Measurements from ENCODE around the gene MUTYH. TPM values are rescaled to one million over a fixed set of nuclear protein-coding genes. Genes with fewer than 3 reads are reported as not detected.

MUTYH gene
- polyA plus RNA-seq, 2 donors = 12.2 to 21.8 TPM

GRCh38 chr1:45326627-45327623 is 13.3 kb downstream of the MUTYH start, which contains the start of gene HPDL:
HPDL (plus strand) TSS chr1:45326895; CDS start chr1:45327149, 254 bp downstream.
- H3K36me3 ChIP-seq (ENCODE audit: control insufficient read depth in 2 of 2, insufficient read depth in 2 of 2, low read length in 1 of 2) = peaks cover 0 to 9% of the 10 kb centered on the region in 2 donors

GRCh38 chr1:45325851-45326506 is 14.3 kb downstream of the MUTYH start:
- Histone ChIP-seq H3K27ac (ENCODE audit: low read depth in 2 of 2, low read length in 1 of 2) (no peak overlapping the region), H3K36me3 (ENCODE audit: control insufficient read depth in 2 of 2, insufficient read depth in 2 of 2, low read length in 1 of 2) (peaks cover 0 to 2% of the 10 kb centered on the region in 2 donors), H3K4me3 (ENCODE audit: low read depth in 1 of 2, low read length in 2 of 2) (no peak overlapping the region), H3K27me3 (ENCODE audit: control insufficient read depth in 1 of 2, insufficient read depth in 2 of 2, low read length in 2 of 2) (no peaks in the 10 kb centered on the region), H3K4me1 (ENCODE audit: control insufficient read depth in 2 of 2, insufficient read depth in 2 of 2, low read length in 1 of 2) (peaks cover 0 to 13% of the 10 kb centered on the region in 2 donors), H3K9me3 (ENCODE audit: control insufficient read depth in 2 of 2, insufficient read depth in 1 of 2, low read depth in 1 of 2, low read length in 1 of 2) (no peaks in the 10 kb centered on the region)
- 55 to 59% methylated on average over 6 of the region's 6 CpGs for WGBS, 2 donors

More at GRCh38 chr1:45326627-45327623, 13.3 kb downstream of the MUTYH start, which contains the start of gene HPDL:
- H3K4me3 ChIP-seq (ENCODE audit: low read depth in 1 of 2, low read length in 2 of 2) = peak within 1 kb of the TSS; percentile 43 to 53
- H3K27me3 ChIP-seq (ENCODE audit: control insufficient read depth in 1 of 2, insufficient read depth in 2 of 2, low read length in 2 of 2) = no peaks in the 10 kb centered on the region
- no peak within 1 kb of the TSS for H3K27ac ChIP-seq (ENCODE audit: low read depth in 2 of 2, low read length in 1 of 2)
- H3K9me3 ChIP-seq (ENCODE audit: control insufficient read depth in 2 of 2, insufficient read depth in 1 of 2, low read depth in 1 of 2, low read length in 1 of 2) = no peaks in the 10 kb centered on the region
- H3K4me1 ChIP-seq (ENCODE audit: control insufficient read depth in 2 of 2, insufficient read depth in 2 of 2, low read length in 1 of 2) = peaks cover 4 to 13% of the 10 kb centered on the region in 2 donors
- 5 to 9% methylated on average over 81 to 96 of the region's 96 CpGs for WGBS, 2 donors

GRCh38 chr1:45322486-45323040 is 17.7 kb downstream of the MUTYH start:
- peaks cover 0 to 11% of the 10 kb centered on the region in 2 donors for H3K4me1 ChIP-seq (ENCODE audit: control insufficient read depth in 2 of 2, insufficient read depth in 2 of 2, low read length in 1 of 2)
- no peak overlapping the region for H3K27ac ChIP-seq (ENCODE audit: low read depth in 2 of 2, low read length in 1 of 2)
- H3K36me3 ChIP-seq (ENCODE audit: control insufficient read depth in 2 of 2, insufficient read depth in 2 of 2, low read length in 1 of 2) = peaks cover 0 to under 1% of the 10 kb centered on the region in 2 donors
- 88 to 89% methylated on average over 10 of the region's 10 CpGs for WGBS, 2 donors
- H3K9me3 ChIP-seq (ENCODE audit: control insufficient read depth in 2 of 2, insufficient read depth in 1 of 2, low read depth in 1 of 2, low read length in 1 of 2) = no peaks in the 10 kb centered on the region
- H3K4me3 ChIP-seq (ENCODE audit: low read depth in 1 of 2, low read length in 2 of 2) = no peak overlapping the region
- no peaks in the 10 kb centered on the region for H3K27me3 ChIP-seq (ENCODE audit: control insufficient read depth in 1 of 2, insufficient read depth in 2 of 2, low read length in 2 of 2)

GRCh38 chr1:45321444-45321843 is 18.8 kb downstream of the MUTYH start:
- H3K27ac ChIP-seq (ENCODE audit: low read depth in 2 of 2, low read length in 1 of 2) = no peak overlapping the region
- H3K4me3 ChIP-seq (ENCODE audit: low read depth in 1 of 2, low read length in 2 of 2) = no peak overlapping the region
- peaks cover 0 to under 1% of the 10 kb centered on the region in 2 donors for H3K4me1 ChIP-seq (ENCODE audit: control insufficient read depth in 2 of 2, insufficient read depth in 2 of 2, low read length in 1 of 2)
- WGBS, 2 donors = 89 to 92% methylated on average over 5 of the region's 5 CpGs
- H3K9me3 ChIP-seq (ENCODE audit: control insufficient read depth in 2 of 2, insufficient read depth in 1 of 2, low read depth in 1 of 2, low read length in 1 of 2) = no peaks in the 10 kb centered on the region
- H3K27me3 ChIP-seq (ENCODE audit: control insufficient read depth in 1 of 2, insufficient read depth in 2 of 2, low read length in 2 of 2) = no peaks in the 10 kb centered on the region
- no peaks in the 10 kb centered on the region for H3K36me3 ChIP-seq (ENCODE audit: control insufficient read depth in 2 of 2, insufficient read depth in 2 of 2, low read length in 1 of 2)

GRCh38 chr1:45319761-45320160 is 20.5 kb downstream of the MUTYH start:
- Histone ChIP-seq H3K4me1 (ENCODE audit: control insufficient read depth in 2 of 2, insufficient read depth in 2 of 2, low read length in 1 of 2) (no peaks in the 10 kb centered on the region), H3K27me3 (ENCODE audit: control insufficient read depth in 1 of 2, insufficient read depth in 2 of 2, low read length in 2 of 2) (no peaks in the 10 kb centered on the region), H3K9me3 (ENCODE audit: control insufficient read depth in 2 of 2, insufficient read depth in 1 of 2, low read depth in 1 of 2, low read length in 1 of 2) (no peaks in the 10 kb centered on the region), H3K4me3 (ENCODE audit: low read depth in 1 of 2, low read length in 2 of 2) (no peak overlapping the region), H3K36me3 (ENCODE audit: control insufficient read depth in 2 of 2, insufficient read depth in 2 of 2, low read length in 1 of 2) (no peaks in the 10 kb centered on the region), H3K27ac (ENCODE audit: low read depth in 2 of 2, low read length in 1 of 2) (no peak overlapping the region)
- WGBS, 2 donors = 85 to 91% methylated on average over 4 of the region's 4 CpGs

- H3K4me3 ChIP-seq (ENCODE audit: low read depth in 1 of 2, low read length in 2 of 2) = no peak overlapping the region
- H3K36me3 ChIP-seq (ENCODE audit: control insufficient read depth in 2 of 2, insufficient read depth in 2 of 2, low read length in 1 of 2) = no peaks in the 10 kb centered on the region
- H3K9me3 ChIP-seq (ENCODE audit: control insufficient read depth in 2 of 2, insufficient read depth in 1 of 2, low read depth in 1 of 2, low read length in 1 of 2) = no peaks in the 10 kb centered on the region
- no peaks in the 10 kb centered on the region for H3K27me3 ChIP-seq (ENCODE audit: control insufficient read depth in 1 of 2, insufficient read depth in 2 of 2, low read length in 2 of 2)
- no peak overlapping the region for H3K27ac ChIP-seq (ENCODE audit: low read depth in 2 of 2, low read length in 1 of 2)
- whole genome bisulfite sequencing, 2 donors = 63 to 67% methylated on average over 4 of the region's 4 CpGs
- H3K4me1 ChIP-seq (ENCODE audit: control insufficient read depth in 2 of 2, insufficient read depth in 2 of 2, low read length in 1 of 2) = no peaks in the 10 kb centered on the region
Measured at GRCh38 chr1:45317166-45317565, 23.1 kb downstream of the MUTYH start.

- no peaks in the 10 kb centered on the region for H3K4me1 ChIP-seq (ENCODE audit: control insufficient read depth in 2 of 2, insufficient read depth in 2 of 2, low read length in 1 of 2)
- WGBS, 2 donors = 70 to 75% methylated on average over 3 of the region's 3 CpGs
- H3K27me3 ChIP-seq (ENCODE audit: control insufficient read depth in 1 of 2, insufficient read depth in 2 of 2, low read length in 2 of 2) = no peaks in the 10 kb centered on the region
- H3K4me3 ChIP-seq (ENCODE audit: low read depth in 1 of 2, low read length in 2 of 2) = no peak overlapping the region
- H3K36me3 ChIP-seq (ENCODE audit: control insufficient read depth in 2 of 2, insufficient read depth in 2 of 2, low read length in 1 of 2) = no peaks in the 10 kb centered on the region
- no peak overlapping the region for H3K27ac ChIP-seq (ENCODE audit: low read depth in 2 of 2, low read length in 1 of 2)
- H3K9me3 ChIP-seq (ENCODE audit: control insufficient read depth in 2 of 2, insufficient read depth in 1 of 2, low read depth in 1 of 2, low read length in 1 of 2) = no peaks in the 10 kb centered on the region
Measured at GRCh38 chr1:45314266-45314665, 26.0 kb downstream of the MUTYH start.

- H3K9me3 ChIP-seq (ENCODE audit: control insufficient read depth in 2 of 2, insufficient read depth in 1 of 2, low read depth in 1 of 2, low read length in 1 of 2) = no peaks in the 10 kb centered on the region
- whole genome bisulfite sequencing, 2 donors = 75 to 77% methylated on average over 3 of the region's 3 CpGs
Measured at GRCh38 chr1:45306905-45307304, 33.3 kb downstream of the MUTYH start.

GRCh38 chr1:45306319-45306718 is 33.9 kb downstream of the MUTYH start:
- WGBS, 2 donors = 54 to 62% methylated on average over 8 of the region's 8 CpGs
- H3K4me3 ChIP-seq (ENCODE audit: low read depth in 1 of 2, low read length in 2 of 2) = no peak overlapping the region
- no peak overlapping the region for H3K27ac ChIP-seq (ENCODE audit: low read depth in 2 of 2, low read length in 1 of 2)
- no peaks in the 10 kb centered on the region for H3K36me3 ChIP-seq (ENCODE audit: control insufficient read depth in 2 of 2, insufficient read depth in 2 of 2, low read length in 1 of 2)
- peaks cover 2 to 4% of the 10 kb centered on the region in 2 donors for H3K4me1 ChIP-seq (ENCODE audit: control insufficient read depth in 2 of 2, insufficient read depth in 2 of 2, low read length in 1 of 2)
- no peaks in the 10 kb centered on the region for H3K27me3 ChIP-seq (ENCODE audit: control insufficient read depth in 1 of 2, insufficient read depth in 2 of 2, low read length in 2 of 2)
- H3K9me3 ChIP-seq (ENCODE audit: control insufficient read depth in 2 of 2, insufficient read depth in 1 of 2, low read depth in 1 of 2, low read length in 1 of 2) = no peaks in the 10 kb centered on the region

More at GRCh38 chr1:45306905-45307304, 33.3 kb downstream of the MUTYH start:
- H3K4me1 ChIP-seq (ENCODE audit: control insufficient read depth in 2 of 2, insufficient read depth in 2 of 2, low read length in 1 of 2) = peaks cover 2 to 4% of the 10 kb centered on the region in 2 donors
- no peak overlapping the region for H3K27ac ChIP-seq (ENCODE audit: low read depth in 2 of 2, low read length in 1 of 2)
- H3K36me3 ChIP-seq (ENCODE audit: control insufficient read depth in 2 of 2, insufficient read depth in 2 of 2, low read length in 1 of 2) = no peaks in the 10 kb centered on the region
- no peak overlapping the region for H3K4me3 ChIP-seq (ENCODE audit: low read depth in 1 of 2, low read length in 2 of 2)
- H3K27me3 ChIP-seq (ENCODE audit: control insufficient read depth in 1 of 2, insufficient read depth in 2 of 2, low read length in 2 of 2) = no peaks in the 10 kb centered on the region
